GM19463 (cell line): ENCODE measurements around the gene TEAD2.

ENCODE experiments used
- ATAC-seq: cut with Tn5 transposase; IDR thresholded peaks from one replicate; pipeline ENCODE4 v1.9.1; 2021; ENCODE audit warnings: mild to moderate bottlenecking, moderate library complexity; ENCODE audit not compliant: unreplicated experiment

The TEAD2 gene

GRCh38 chr19:49348305-49349189, 13.7 kb downstream of the TEAD2 start:
- ATAC-seq, result no peak

GRCh38 chr19:49347835-49348234, 14.4 kb downstream of the TEAD2 start:
- no peak for ATAC-seq

GRCh38 chr19:49347191-49347590, 15.0 kb downstream of the TEAD2 start:
- no peak for ATAC-seq

DNA sequence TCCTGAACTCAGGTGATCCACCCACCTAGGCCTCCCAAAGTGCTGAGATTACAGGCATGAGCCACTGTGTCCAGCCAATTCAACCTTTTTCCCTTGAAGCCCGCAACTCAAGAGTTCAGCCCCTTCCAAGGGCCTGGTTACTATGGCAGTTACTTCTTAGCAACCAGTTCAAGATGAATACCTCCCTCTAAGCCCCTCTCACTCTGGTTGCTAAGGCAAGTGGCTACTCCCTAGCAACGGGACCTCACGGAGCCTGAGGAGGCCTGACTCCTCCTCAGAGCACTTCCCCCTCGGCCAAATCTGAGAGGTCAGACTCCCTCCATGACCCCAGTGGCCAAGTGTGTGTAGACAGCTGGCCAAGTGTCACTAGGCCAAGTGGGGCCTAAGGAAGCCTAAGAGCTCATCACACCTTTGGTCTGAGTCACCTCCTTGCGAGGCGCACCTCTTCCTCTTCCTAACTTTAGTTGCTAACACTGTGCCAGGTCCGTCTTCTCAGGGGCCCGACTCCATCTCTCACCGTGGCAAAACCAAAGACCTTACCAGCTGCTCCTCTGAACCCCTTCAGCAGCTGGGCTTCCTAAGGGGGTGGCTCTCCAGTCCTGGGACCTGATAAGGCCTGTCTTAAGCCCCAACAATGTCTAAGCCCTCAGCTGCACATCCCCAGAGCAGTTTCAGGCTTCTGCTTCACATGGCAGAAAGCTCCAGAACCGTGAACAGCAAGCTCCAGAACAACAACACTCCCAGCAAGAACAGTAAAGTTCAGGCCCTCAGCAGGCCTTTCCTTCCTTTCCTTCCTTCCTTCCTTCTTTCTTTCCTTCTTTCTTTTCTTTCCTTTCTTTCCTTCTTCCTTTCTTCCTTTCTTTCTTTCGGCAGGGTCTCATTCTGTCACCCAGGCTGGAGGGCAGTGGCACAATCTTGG, 17.5 kb downstream of the TEAD2 start:
- ATAC-seq, result no peak

DNA sequence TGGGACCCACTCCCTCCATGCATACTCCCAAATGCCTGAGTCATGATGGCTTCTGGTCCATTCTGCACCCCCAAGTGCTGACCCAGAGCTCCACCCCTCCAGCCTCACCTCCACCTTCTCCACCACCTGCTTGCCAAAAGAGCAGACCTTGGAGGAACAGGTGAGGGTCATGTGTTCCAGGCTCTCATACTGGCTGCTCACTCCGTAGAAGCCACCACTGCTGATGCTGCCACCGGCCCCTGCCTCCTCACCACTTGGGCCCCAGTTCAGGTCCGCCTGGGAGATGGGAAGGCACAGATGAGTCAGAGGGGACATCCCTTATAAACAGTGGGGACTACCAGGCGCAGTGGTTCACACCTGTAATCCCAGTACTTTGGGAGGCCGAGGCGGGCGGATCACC, 19.1 kb downstream of the TEAD2 start:
- ATAC-seq, result no peak

DNA sequence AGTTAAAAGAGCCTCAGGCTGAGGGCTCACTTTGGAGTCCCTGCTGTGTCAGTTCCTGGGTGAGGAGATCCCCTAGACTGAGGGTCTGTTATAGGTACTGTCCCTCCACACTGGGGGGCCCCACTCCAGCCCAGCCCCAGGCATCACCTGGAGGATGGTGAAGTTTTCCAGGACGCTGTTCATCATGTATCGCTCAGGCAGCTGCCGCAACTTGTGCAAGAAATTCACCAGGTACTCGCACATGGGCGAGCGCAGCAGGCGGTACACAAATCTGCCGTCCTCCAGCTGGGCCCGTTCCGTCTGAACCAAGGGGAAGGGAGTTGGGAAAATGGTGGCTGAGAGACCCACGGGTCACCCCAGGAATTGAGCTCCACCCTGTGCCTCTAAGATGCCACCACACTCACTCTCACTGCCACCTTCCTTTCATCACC, 19.9 kb downstream of the TEAD2 start:
- no peak for ATAC-seq

- ATAC-seq, result no peak
These were observed 21.1 kb downstream of the TEAD2 start for GRCh38 chr19:49340865-49341718.

DNA sequence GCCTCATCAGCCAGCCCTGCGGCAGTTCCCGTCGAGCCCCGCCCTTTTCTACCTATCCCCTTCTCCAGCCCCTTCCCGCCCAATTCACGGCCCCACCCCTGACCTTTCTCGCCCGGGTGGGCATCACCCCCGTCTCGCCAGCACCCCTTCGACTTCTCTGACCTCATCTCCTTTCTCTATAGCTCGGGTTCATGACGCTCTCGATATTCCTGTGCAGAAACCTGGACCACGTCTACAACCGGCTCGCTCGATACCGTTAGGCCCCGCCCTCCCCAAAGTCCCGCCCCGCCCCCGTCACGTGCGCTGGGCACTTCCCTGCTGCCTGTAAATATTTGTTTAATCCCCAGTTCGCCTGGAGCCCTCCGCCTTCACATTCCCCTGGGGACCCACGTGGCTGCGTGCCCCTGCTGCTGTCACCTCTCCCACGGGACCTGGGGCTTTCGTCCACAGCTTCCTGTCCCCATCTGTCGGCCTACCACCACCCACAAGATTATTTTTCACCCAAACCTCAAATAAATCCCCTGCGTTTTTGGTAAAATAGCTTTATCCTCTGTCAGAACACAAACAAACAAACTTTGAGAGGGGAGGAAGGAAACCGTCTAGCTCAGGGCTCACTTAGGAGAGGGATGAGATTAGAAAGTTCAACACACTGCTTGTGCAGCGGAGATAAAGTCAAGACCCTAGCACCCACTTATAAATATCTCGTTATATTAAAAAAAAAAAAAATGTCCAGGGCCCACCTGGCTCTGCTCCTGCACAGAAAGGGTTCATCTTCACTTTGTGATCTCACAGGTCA, 21.9 kb downstream of the TEAD2 start:
- ATAC-seq, result peak; percentile 72

DNA sequence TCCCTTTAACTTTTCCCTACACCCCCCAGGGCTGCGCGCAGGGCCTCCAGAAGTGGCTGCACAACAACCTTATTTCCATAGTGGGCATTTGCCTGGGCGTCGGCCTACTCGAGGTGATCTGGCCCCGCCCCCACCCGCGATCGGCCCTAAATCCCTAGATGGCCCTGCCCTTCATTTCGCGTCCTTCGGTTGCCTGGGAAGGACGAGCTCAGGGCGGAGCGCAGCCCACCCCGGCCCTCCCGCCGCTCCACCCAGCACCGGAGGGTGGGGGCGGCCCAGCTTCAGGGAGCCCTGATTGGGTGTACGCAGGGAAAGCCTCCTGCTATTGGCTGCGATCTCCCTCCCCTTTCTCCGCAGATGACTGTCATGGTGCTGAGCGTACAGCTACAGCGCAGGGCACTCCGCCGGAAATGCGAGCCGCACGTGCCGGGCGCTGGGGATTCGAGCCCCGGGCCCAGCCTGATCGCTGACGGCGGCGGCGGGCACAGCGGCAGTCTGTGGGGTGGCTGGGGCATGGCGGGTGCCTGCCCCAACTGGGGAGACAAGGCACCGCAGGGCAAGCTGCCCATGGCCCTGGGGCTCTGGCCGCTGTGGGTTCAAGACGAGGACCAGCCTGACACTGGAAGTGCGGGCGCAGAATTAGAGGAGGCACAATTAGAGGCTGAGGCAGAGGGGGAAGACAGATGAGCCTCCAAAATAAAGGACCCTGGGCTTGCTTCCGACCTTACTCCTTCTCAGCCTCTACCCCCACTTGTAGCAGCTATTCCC, 22.7 kb downstream of the TEAD2 start:
- ATAC-seq, result no peak

DNA sequence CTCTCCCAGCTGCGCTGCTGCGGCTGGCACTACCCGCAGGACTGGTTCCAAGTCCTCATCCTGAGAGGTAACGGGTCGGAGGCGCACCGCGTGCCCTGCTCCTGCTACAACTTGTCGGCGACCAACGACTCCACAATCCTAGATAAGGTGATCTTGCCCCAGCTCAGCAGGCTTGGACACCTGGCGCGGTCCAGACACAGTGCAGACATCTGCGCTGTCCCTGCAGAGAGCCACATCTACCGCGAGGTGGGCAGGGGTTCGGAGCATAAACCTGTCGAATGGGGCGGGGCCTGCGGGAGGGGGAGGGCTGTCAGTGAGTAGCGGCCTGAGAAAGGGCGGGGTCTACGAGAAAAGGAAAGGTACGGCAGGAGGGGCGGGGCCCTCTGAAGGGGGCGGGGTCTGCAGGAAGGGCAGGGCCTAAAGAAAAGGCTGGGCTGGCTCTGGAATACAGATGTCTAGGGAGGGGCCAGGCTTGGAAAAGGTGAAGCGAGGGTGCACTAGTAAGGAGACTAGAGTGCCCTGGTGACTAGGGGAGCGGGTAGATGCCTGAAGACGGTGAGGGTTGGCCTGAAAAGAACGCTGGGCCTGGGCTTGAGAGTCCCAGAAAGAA, 23.4 kb downstream of the TEAD2 start:
- no peak for ATAC-seq

GRCh38 chr19:49338023-49338677, 24.1 kb downstream of the TEAD2 start:
- no peak for ATAC-seq

DNA sequence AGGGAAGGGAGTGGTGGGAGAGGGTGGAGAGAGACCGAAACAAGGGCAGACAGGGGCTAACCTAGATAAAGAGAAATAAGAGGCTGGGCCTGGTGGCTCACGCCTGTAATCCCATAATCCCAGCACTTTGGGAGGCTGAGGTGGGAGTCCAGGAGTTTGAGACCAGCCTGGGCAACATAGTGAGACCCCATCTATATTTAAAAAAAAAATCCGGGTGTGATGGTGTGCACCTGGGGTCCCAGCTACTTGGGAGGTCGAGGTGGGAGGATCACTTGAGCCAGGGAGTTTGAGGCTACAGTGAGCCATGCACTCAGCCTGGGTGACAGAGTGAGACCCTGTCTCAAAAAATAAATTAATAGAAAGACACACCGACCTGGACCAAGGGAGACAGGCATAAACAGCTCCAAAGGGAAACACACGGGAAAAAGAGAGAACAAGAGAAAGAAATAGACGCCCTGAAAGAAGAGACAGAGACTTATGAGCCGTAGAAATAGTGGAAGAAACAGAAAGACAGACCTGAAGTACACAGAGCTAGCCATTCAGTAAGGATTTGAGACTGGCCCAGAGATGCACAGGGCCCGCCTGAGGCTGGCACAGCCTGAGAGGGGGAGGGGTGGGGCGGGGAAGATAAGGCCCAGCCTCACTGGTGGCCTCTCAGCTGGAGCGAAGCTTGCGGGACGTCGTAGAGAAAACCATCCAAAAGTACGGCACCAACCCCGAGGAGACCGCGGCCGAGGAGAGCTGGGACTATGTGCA, 24.8 kb downstream of the TEAD2 start:
- no peak for ATAC-seq

GRCh38 chr19:49336482-49337266, 25.5 kb downstream of the TEAD2 start:
- no peak for ATAC-seq

DNA sequence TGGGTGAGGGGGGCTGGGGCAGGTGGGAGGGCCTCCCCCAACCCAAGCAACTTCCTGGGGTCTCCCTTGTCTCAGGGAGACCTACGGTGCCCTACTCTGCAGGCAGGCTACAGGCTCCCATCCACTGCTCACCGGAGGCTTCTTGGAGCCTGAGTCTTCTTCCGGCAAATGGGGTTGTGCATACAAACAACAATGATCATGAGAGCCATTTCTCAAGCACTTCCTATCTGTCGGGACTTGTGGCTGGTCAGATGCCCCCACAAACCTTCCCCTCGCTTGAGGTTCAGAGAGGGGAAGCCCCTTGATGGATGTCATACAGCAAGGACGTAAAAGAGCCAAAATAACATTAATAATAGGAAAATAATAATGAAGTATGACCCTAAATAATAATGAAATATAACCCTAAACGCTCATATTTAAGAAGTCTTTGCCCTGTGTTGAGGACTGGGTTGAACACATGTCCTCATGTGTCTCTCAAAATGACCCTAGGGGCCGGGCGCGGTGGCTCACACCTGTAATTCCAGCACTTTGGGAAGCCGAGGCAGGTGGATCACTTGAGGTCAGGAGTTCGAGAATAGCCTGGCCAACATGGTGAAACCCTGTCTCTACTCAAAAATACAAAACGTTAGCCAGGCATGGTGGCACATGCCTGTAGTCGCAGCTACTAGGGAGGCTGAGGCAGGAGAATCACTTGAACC, 26.3 kb downstream of the TEAD2 start:
- ATAC-seq, result no peak

- ATAC-seq, result no peak
These were observed 27.0 kb downstream of the TEAD2 start, which contains the start of gene CD37 for GRCh38 chr19:49335071-49335783. Gene CD37, plus strand, starts transcription at chr19:49335406. Its CDS starts 135 bp downstream, at chr19:49335541.
